PC-9 (cell line): ENCODE data around the gene CCDC85A. TPM values are rescaled to one million over a fixed set of nuclear protein-coding genes. Genes with fewer than 3 reads are reported as not detected.

ENCODE experiments used
- BruUV-seq: library from RNA; stranded (reverse); fragments of 400-500 nt; replicated peaks from 2 replicates; lab custom pipeline; 2021; lab: Mats Ljungman, UMichigan
- CTCF ChIA-PET: fragments of 300-600 bp; sonication (Branson Sonifier 250); formaldehyde crosslinking; loops from one replicate; lab custom pipeline; 2022; ENCODE audit warnings: antibody characterized with exemption; lab: Charles Lee
- POLR2A ChIA-PET: fragments of 300-600 bp; sonication (Branson Sonifier 250); formaldehyde crosslinking; loops from one replicate; lab custom pipeline; 2022; ENCODE audit warnings: antibody characterized with exemption; ENCODE audit not compliant: unreplicated experiment; lab: Charles Lee
- DNase-seq, 2 experiments: peaks; one replicate each; pipeline versions ENCODE4 v3.0.0 to v3.0.0-alpha.2; 2015 to 2022; ENCODE audit warnings: mixed read lengths in 1 of 2
- H2AFZ ChIP-seq: fragments of 200-600 bp; sonication (generic); 2 replicates; pipeline ENCODE4 v1.8.1; 2017; ENCODE audit warnings: antibody characterized with exemption
- H3F3A ChIP-seq: fragments of 200-600 bp; sonication (generic); 2 replicates; pipeline ENCODE4 v1.8.1; 2017; ENCODE audit warnings: antibody characterized with exemption, mild to moderate bottlenecking, low read depth; ENCODE audit not compliant: insufficient read depth
- H3K27ac ChIP-seq: fragments of 200-600 bp; sonication (generic); 2 replicates; pipeline ENCODE4 v1.6.1; 2016; ENCODE audit warnings: mixed run types
- H3K27me3 ChIP-seq: fragments of 200-600 bp; sonication (generic); 2 replicates; pipeline ENCODE4 v1.6.1; 2016; ENCODE audit warnings: low read depth, mixed run types; ENCODE audit not compliant: insufficient read depth
- H3K36me3 ChIP-seq: fragments of 200-600 bp; sonication (generic); 2 replicates; pipeline ENCODE4 v1.6.1; 2016; ENCODE audit warnings: low read depth, mixed run types
- H3K4me1 ChIP-seq: fragments of 200-600 bp; sonication (generic); replicated peaks from 2 replicates; pipeline ENCODE4 v1.6.1; 2016; ENCODE audit warnings: mixed run types; ENCODE audit not compliant: insufficient read depth
- H3K4me2 ChIP-seq: fragments of 200-600 bp; sonication (generic); 2 replicates; pipeline ENCODE4 v1.6.1; 2017; ENCODE audit warnings: mixed run types
- H3K4me3 ChIP-seq: fragments of 200-600 bp; sonication (generic); 2 replicates; pipeline ENCODE4 v1.6.1; 2016; ENCODE audit warnings: mixed run types
- H3K79me2 ChIP-seq: fragments of 200-600 bp; sonication (generic); 2 replicates; pipeline ENCODE4 v1.6.1; 2017; ENCODE audit warnings: low read depth, mixed run types
- H3K9me2 ChIP-seq: fragments of 200-600 bp; sonication (generic); 2 replicates; pipeline ENCODE4 v1.8.1; 2017; ENCODE audit warnings: mild to moderate bottlenecking; ENCODE audit not compliant: insufficient read depth
- H3K9me3 ChIP-seq: fragments of 200-600 bp; sonication (generic); 2 replicates; pipeline ENCODE4 v1.8.1; 2016; ENCODE audit warnings: low read depth; ENCODE audit not compliant: insufficient read depth
- H4K20me1 ChIP-seq: fragments of 200-600 bp; sonication (generic); 2 replicates; pipeline ENCODE4 v1.8.1; 2017; ENCODE audit not compliant: insufficient read depth
- EZH2 ChIP-seq: fragments of 200-600 bp; sonication (generic); IDR thresholded peaks from 2 replicates; pipeline ENCODE4 v1.8.0; 2017; ENCODE audit warnings: antibody characterized with exemption, low read depth
- intact Hi-C: fragments of 100-400 bp; cut with micrococcal nuclease; formaldehyde crosslinking; loops from one replicate; pipeline ENCODE4 v1.10.0; 2022; ENCODE audit not compliant: unreplicated experiment
- total RNA-seq: library from RNA; stranded (reverse); gene quantifications from 2 replicates; pipeline ENCODE4 v1.2.3, GENCODE V29; 2021
- TF ChIP-seq, protein P1 (sequence below): fragments of 200-600 bp; sonication (generic); conservative IDR thresholded peaks from 2 replicates; pipeline ENCODE4 v1.6.1; 2017; ENCODE audit warnings: mixed run types, antibody characterized with exemption, mild to moderate bottlenecking, moderate library complexity

The CCDC85A gene
- total RNA-seq, 1 experiment from 2014 or later: not detected

DNA sequence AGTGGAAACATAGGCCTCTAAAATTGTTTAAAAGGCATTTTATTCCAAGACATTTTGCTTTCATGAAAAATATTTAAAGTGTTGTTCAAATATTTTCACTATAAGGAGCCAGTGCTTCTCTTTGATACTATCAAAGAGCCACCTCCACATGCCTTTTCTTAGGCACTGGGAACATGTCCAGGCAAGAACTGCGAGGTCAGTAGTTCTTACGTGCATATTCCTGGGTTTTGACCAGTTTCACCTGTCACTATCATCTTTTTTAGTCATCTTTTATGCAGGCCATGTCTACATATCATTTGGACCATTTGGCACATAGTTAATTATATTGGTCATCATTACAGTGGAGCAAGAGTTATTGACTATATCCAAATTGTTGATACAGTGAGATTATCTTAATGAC is 195.3 kb downstream of the CCDC85A start:
- BruUV-seq: no TSS peak
- no peaks in the 10 kb centered on the region for H3K36me3 ChIP-seq
- H3K79me2 ChIP-seq: no peaks in the 10 kb centered on the region
- no peak overlapping the region for H3K4me2 ChIP-seq
- ChIA-PET POLR2A (no interaction called here), CTCF (no interaction called here)
- H4K20me1 ChIP-seq: no peaks in the 10 kb centered on the region
- H3F3A ChIP-seq: no peaks in the 10 kb centered on the region
- no peaks in the 10 kb centered on the region for H3K4me1 ChIP-seq
- intact Hi-C loops: no loop called here
- H2AFZ ChIP-seq: no peak overlapping the region
- H3K27ac ChIP-seq: no peak overlapping the region
- H3K9me2 ChIP-seq: no peaks in the 10 kb centered on the region
- TF ChIP-seq EZH2: no peak
- TF ChIP-seq, protein P1, sequence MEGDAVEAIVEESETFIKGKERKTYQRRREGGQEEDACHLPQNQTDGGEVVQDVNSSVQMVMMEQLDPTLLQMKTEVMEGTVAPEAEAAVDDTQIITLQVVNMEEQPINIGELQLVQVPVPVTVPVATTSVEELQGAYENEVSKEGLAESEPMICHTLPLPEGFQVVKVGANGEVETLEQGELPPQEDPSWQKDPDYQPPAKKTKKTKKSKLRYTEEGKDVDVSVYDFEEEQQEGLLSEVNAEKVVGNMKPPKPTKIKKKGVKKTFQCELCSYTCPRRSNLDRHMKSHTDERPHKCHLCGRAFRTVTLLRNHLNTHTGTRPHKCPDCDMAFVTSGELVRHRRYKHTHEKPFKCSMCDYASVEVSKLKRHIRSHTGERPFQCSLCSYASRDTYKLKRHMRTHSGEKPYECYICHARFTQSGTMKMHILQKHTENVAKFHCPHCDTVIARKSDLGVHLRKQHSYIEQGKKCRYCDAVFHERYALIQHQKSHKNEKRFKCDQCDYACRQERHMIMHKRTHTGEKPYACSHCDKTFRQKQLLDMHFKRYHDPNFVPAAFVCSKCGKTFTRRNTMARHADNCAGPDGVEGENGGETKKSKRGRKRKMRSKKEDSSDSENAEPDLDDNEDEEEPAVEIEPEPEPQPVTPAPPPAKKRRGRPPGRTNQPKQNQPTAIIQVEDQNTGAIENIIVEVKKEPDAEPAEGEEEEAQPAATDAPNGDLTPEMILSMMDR: no peak
- H3K4me3 ChIP-seq: no peak overlapping the region
- no peaks in the 10 kb centered on the region for H3K27me3 ChIP-seq
- no peak for DNase-seq
- H3K9me3 ChIP-seq: no peaks in the 10 kb centered on the region

DNA sequence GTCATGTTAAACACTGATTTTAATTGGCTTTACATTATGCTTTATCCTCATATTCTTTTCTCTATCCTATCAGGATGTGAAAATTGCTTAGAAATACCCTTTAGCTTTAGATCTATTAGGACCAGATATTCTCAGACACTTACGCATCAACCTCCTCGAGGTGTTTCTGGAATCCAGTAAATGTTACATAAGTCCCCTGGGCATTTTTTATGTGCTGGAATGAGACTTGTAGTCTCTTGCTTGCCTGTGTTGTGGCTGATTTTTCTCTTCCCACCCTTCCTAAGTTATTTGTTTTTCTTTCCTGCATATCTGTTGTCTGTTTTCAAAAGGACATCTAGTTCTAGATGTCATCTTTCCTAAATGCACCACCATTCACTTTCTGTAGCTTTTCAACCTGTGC is 197.1 kb downstream of the CCDC85A start:
- CTCF ChIA-PET: no interaction called here
- Histone ChIP-seq H3K4me3 (no peak overlapping the region), H3K79me2 (no peaks in the 10 kb centered on the region), H3K4me2 (no peak overlapping the region), H3K4me1 (no peaks in the 10 kb centered on the region), H3K9me2 (no peaks in the 10 kb centered on the region), H3K27ac (no peak overlapping the region), H2AFZ (no peak overlapping the region), H3F3A (no peaks in the 10 kb centered on the region), H3K36me3 (no peaks in the 10 kb centered on the region), H3K9me3 (no peaks in the 10 kb centered on the region), H4K20me1 (no peaks in the 10 kb centered on the region), H3K27me3 (no peaks in the 10 kb centered on the region)
- intact Hi-C loops: no loop called here
- POLR2A ChIA-PET: no interaction called here
- DNase-seq: no peak
- no TSS peak for BruUV-seq
- TF ChIP-seq, protein P1: no peak
- TF ChIP-seq EZH2: no peak

DNA sequence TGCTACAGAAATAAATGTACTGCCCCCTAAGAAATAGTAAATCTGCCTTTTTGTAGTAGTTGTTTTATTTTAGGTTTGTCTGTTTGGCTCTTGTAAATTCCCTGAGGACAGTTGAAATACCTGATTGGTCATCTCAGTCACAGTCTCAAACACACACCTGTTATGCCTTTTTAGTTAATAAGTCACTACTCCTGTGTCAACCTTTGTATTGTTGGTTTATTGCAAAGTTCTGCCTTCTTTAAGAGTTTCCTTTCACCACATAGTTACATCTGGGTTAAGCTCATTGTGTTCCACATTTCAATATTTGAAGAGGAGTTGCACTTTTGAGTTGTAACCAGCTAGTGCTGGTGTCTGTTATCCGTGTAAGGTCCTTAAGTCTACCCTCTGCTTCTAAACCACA is 198.7 kb downstream of the CCDC85A start:
- Histone ChIP-seq H2AFZ (no peak overlapping the region), H3K4me1 (no peaks in the 10 kb centered on the region), H3K79me2 (no peaks in the 10 kb centered on the region), H3K9me2 (no peaks in the 10 kb centered on the region), H3K9me3 (no peaks in the 10 kb centered on the region), H4K20me1 (no peaks in the 10 kb centered on the region), H3K4me2 (no peak overlapping the region), H3K4me3 (no peak overlapping the region), H3F3A (no peaks in the 10 kb centered on the region), H3K27ac (no peak overlapping the region), H3K27me3 (no peaks in the 10 kb centered on the region), H3K36me3 (no peaks in the 10 kb centered on the region)
- no peak for DNase-seq
- BruUV-seq: no TSS peak
- POLR2A ChIA-PET: no interaction called here
- intact Hi-C loops: no loop called here
- CTCF ChIA-PET: no interaction called here
- TF ChIP-seq, protein P1: no peak
- TF ChIP-seq EZH2: no peak
